Spleen (tissue), 11 donors: ENCODE data around the gene MT1X. TPM values are rescaled to one million over a fixed set of nuclear protein-coding genes. Genes with fewer than 3 reads are reported as not detected.

Experiments used
- DNase-seq: peaks from one replicate; pipeline ENCODE4 v3.0.0-alpha.2; 2020
- H3K27ac ChIP-seq, 8 donors: fragments of 200-600 bp; sonication (generic) in 7 of 8; 1 replicate in 4 of 8; 2 replicates in 4 of 8; pipeline versions ENCODE4 v1.5.0 to v1.8.0; 2016 to 2021; ENCODE audit warnings: inconsistent platforms in 4 of 8, mild to moderate bottlenecking in 4 of 8, moderate library complexity in 1 of 8
- H3K27me3 ChIP-seq, 7 donors: fragments of 200-600 bp; sonication (generic) in 6 of 7; replicated peaks in 1 of 7; 1 replicate in 4 of 7; 2 replicates in 3 of 7; pipeline versions ENCODE4 v1.5.0 to v1.8.0; 2016 to 2021; ENCODE audit warnings: inconsistent platforms in 3 of 7, mild to moderate bottlenecking in 1 of 7
- H3K36me3 ChIP-seq, 6 donors: fragments of 200-600 bp; sonication (generic) in 5 of 6; 1 replicate in 4 of 6; 2 replicates in 2 of 6; pipeline versions ENCODE4 v1.5.0 to v1.8.0; 2016 to 2021; ENCODE audit warnings: inconsistent platforms in 2 of 6
- H3K4me1 ChIP-seq, 6 donors: fragments of 200-600 bp; sonication (generic) in 5 of 6; 1 replicate in 3 of 6; 2 replicates in 3 of 6; pipeline versions ENCODE4 v1.5.0 to v1.8.0; 2016 to 2021; ENCODE audit warnings: inconsistent platforms in 3 of 6
- H3K4me3 ChIP-seq, 8 donors: fragments of 200-600 bp; sonication (generic) in 7 of 8; 1 replicate in 4 of 8; 2 replicates in 4 of 8; pipeline versions ENCODE4 v1.5.0 to v1.8.0; 2016 to 2021; ENCODE audit warnings: inconsistent platforms in 4 of 8, mild to moderate bottlenecking in 4 of 8, moderate library complexity in 2 of 8
- H3K9me3 ChIP-seq, 8 donors: fragments of 200-600 bp; sonication (generic) in 7 of 8; 1 replicate in 4 of 8; 2 replicates in 4 of 8; pipeline versions ENCODE4 v1.5.0 to v1.8.0; 2016 to 2021; ENCODE audit warnings: inconsistent platforms in 4 of 8
- POLR2A ChIP-seq, 3 donors: fragments of 450-650 bp; IDR thresholded peaks; one replicate each; pipeline ENCODE4 v1.5.1; 2017; ENCODE audit warnings: antibody characterized with exemption in 3 of 3, mild to moderate bottlenecking in 1 of 3
- POLR2AphosphoS5 ChIP-seq, 3 donors: sonication (generic); formaldehyde crosslinking; IDR thresholded peaks; one replicate each; pipeline ENCODE4 v1.5.1; 2017; ENCODE audit warnings: antibody characterized with exemption in 3 of 3
- WGBS, 5 donors: extraction: QIAGEN DNeasy Blood & Tissue Kit in 3 of 5; methylation state at CpG; one replicate each; pipeline versions ENCODE4 v1.1.5 to v1.1.7; 2013 to 2018; 5-methylcytosine and 5-hydroxymethylcytosine counted together
- intact Hi-C: fragments of 100-400 bp; cut with DNase I; formaldehyde crosslinking; loops from one replicate; pipeline ENCODE4 v1.15.0; 2023; ENCODE audit warnings: low total_unique reads
- polyA plus RNA-seq, 3 donors: library from polyadenylated mRNA; stranded (reverse); fragments of 200-250 nt; gene quantifications; one replicate each; pipeline ENCODE4 v1.2.1, GENCODE V29; 2013
- total RNA-seq, 7 donors: library from RNA; depleted of rRNA in 3 of 7; stranded (reverse); fragments of >200 nt in 3 of 7; fragmentation: NEBNext Ultra II Directional in 4 of 7; extraction: Animal tissue kit (Norgen Biotek cat#: 25700) in 4 of 7; gene quantifications; one replicate each; pipeline versions ENCODE4 v1.1.0 to v1.2.1, GENCODE V29; 2016 to 2021
- TF ChIP-seq, protein P1 (sequence below), 11 experiments: fragments of 200-600 bp in 7 of 11; fragments of 450-650 bp in 4 of 11; sonication (generic) in 4 of 11; IDR thresholded peaks in 8 of 11; conservative IDR thresholded peaks in 3 of 11; 1 replicate in 7 of 11; 2 replicates in 4 of 11; pipeline versions ENCODE4 v1.4.0 to v1.8.0; 2016 to 2021; ENCODE audit warnings: antibody characterized with exemption in 11 of 11, inconsistent platforms in 4 of 11, mild to moderate bottlenecking in 1 of 11
- donor health status: healthy with polysubstance abuse.
- donor health status: DM: no; HTN: no; CAD: no; lungs with moderate emphysema.
- donor health status: DM: no; HTN: no; CAD: no.
- donor health status: Bipolar disorder and iron deficiency.
- donor health status: healthy.
- donor health status: DM: no; HTN: no; CAD: no.
- donor health status: DM: yes; HTN: yes; CAD: no.

The MT1X gene
- total and polyA plus RNA-seq, 10 donors, result 13.0 to 113 (median 28.2) TPM

GRCh38 chr16:56682703-56683397 is 580 bp downstream of the MT1X start:
- Histone ChIP-seq H3K4me3 (peak overlapping the region in 7 of 8 donors; percentile 40 to 73 (median 53)), H3K9me3 (peaks cover 0 to 11% (median 3%) of the 10 kb centered on the region in 8 donors), H3K27me3 (peaks cover 0 to 6% (median 0%) of the 10 kb centered on the region in 7 donors), H3K27ac (peak overlapping the region in 7 of 8 donors; percentile 61 to 86 (median 80)), H3K4me1 (peaks cover 0 to 30% (median 23%) of the 10 kb centered on the region in 6 donors), H3K36me3 (no peaks in the 10 kb centered on the region)
- DNase-seq, result no peak
- TF ChIP-seq POLR2AphosphoS5 (IDR thresholded peaks at IDR 0.05), result no peak
- TF ChIP-seq POLR2A (IDR thresholded peaks at IDR 0.05), result no peak
- TF ChIP-seq, protein P1, sequence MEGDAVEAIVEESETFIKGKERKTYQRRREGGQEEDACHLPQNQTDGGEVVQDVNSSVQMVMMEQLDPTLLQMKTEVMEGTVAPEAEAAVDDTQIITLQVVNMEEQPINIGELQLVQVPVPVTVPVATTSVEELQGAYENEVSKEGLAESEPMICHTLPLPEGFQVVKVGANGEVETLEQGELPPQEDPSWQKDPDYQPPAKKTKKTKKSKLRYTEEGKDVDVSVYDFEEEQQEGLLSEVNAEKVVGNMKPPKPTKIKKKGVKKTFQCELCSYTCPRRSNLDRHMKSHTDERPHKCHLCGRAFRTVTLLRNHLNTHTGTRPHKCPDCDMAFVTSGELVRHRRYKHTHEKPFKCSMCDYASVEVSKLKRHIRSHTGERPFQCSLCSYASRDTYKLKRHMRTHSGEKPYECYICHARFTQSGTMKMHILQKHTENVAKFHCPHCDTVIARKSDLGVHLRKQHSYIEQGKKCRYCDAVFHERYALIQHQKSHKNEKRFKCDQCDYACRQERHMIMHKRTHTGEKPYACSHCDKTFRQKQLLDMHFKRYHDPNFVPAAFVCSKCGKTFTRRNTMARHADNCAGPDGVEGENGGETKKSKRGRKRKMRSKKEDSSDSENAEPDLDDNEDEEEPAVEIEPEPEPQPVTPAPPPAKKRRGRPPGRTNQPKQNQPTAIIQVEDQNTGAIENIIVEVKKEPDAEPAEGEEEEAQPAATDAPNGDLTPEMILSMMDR (IDR thresholded peaks at IDR 0.05 in 8 of 11, conservative IDR thresholded peaks at IDR 0.05 in 3 of 11), result no peak
- WGBS, 5 donors, result 36 to 49% (median 40%) methylated on average over 7 to 8 of the region's 8 CpGs
- intact Hi-C loops, result loop anchor here (10.0 kb wide), 1 partner anchor 78 kb away; the partner anchor contains the start of gene MT2A

- DNase-seq, result no peak
- Histone ChIP-seq H3K27me3 (peaks cover 0 to 6% (median 0%) of the 10 kb centered on the region in 7 donors), H3K36me3 (no peaks in the 10 kb centered on the region), H3K9me3 (peaks cover 0 to 11% (median 3%) of the 10 kb centered on the region in 8 donors), H3K27ac (peak overlapping the region in 1 of 8 donors; percentile 80), H3K4me3 (peak overlapping the region in 5 of 8 donors; percentile 40 to 73 (median 56)), H3K4me1 (peaks cover 0 to 30% (median 23%) of the 10 kb centered on the region in 6 donors)
- WGBS, 5 donors, result 79 to 90% (median 85%) methylated on average over 5 of the region's 5 CpGs
- TF ChIP-seq, protein P1 (IDR thresholded peaks at IDR 0.05 in 8 of 11, conservative IDR thresholded peaks at IDR 0.05 in 3 of 11), result no peak
- TF ChIP-seq POLR2A (IDR thresholded peaks at IDR 0.05), result no peak
- no peak for TF ChIP-seq POLR2AphosphoS5 (IDR thresholded peaks at IDR 0.05)
- intact Hi-C loops, result loop anchor here (10.0 kb wide), 1 partner anchor 79 kb away; the partner anchor contains the start of gene MT2A
These were observed 1.3 kb downstream of the MT1X start for GRCh38 chr16:56683424-56684172.

- 70 to 83% (median 79%) methylated on average over 4 of the region's 4 CpGs for WGBS, 5 donors
- Histone ChIP-seq H3K4me1 (peaks cover 0 to 30% (median 23%) of the 10 kb centered on the region in 6 donors), H3K36me3 (no peaks in the 10 kb centered on the region), H3K4me3 (no peak overlapping the region), H3K27ac (no peak overlapping the region), H3K27me3 (peaks cover 0 to 6% (median 0%) of the 10 kb centered on the region in 7 donors), H3K9me3 (peaks cover 0 to 11% (median 3%) of the 10 kb centered on the region in 8 donors)
- intact Hi-C loops, result loop anchor here (10.0 kb wide), 1 partner anchor 80 kb away; the partner anchor contains the start of gene MT2A
- DNase-seq, result no peak
- TF ChIP-seq POLR2AphosphoS5 (IDR thresholded peaks at IDR 0.05), result no peak
- TF ChIP-seq POLR2A (IDR thresholded peaks at IDR 0.05), result no peak
- TF ChIP-seq, protein P1 (IDR thresholded peaks at IDR 0.05 in 8 of 11, conservative IDR thresholded peaks at IDR 0.05 in 3 of 11), result no peak
These were observed 2.1 kb downstream of the MT1X start for GRCh38 chr16:56684256-56684925.
